Naive thymus-derived CD4-positive, alpha-beta T cell (primary cell): ENCODE data around the gene BCAT1. TPM values are rescaled to one million over a fixed set of nuclear protein-coding genes. Genes with fewer than 3 reads are reported as not detected.

Experiments used
- ATAC-seq: fragments of 150-1000 bp; cut with Tn5 transposase; 2 replicates; pipeline ENCODE4 v1.10.0; 2021; ENCODE audit warnings: mild to moderate bottlenecking, moderate library complexity
- CTCF ChIA-PET: fragments of 350-600 bp; sonication (Branson Sonifier 250); formaldehyde crosslinking; loops from one replicate; lab custom pipeline; 2021; ENCODE audit warnings: antibody characterized with exemption; lab: Charles Lee
- POLR2A ChIA-PET: fragments of 350-600 bp; sonication (Branson Sonifier 250); formaldehyde crosslinking; loops from one replicate; lab custom pipeline; 2021; ENCODE audit warnings: antibody characterized with exemption, inconsistent platforms; lab: Charles Lee
- DNase-seq, 9 donors: peaks; one replicate each; pipeline versions ENCODE4 v3.0.0 to v3.0.0-alpha.2; 2020 to 2022; ENCODE audit warnings: mixed read lengths in 1 of 9
- H3K27ac ChIP-seq: one replicate; pipeline ENCODE4 v1.7.0; 2013; ENCODE audit warnings: mild to moderate bottlenecking, low read depth, low read length, moderate library complexity
- H3K27me3 ChIP-seq, 2 donors: one replicate each; pipeline ENCODE4 v1.7.0; 2013; ENCODE audit warnings: low read length in 2 of 2, mild to moderate bottlenecking in 2 of 2, moderate library complexity in 2 of 2; ENCODE audit not compliant: control insufficient read depth in 2 of 2, insufficient read depth in 2 of 2
- H3K36me3 ChIP-seq, 3 experiments: 1 replicate in 2 of 3; 2 replicates in 1 of 3; pipeline ENCODE4 v1.7.0; 2013; ENCODE audit warnings: low read length in 3 of 3, mild to moderate bottlenecking in 3 of 3, moderate library complexity in 1 of 3; ENCODE audit not compliant: insufficient read depth in 3 of 3, control insufficient read depth in 2 of 3
- H3K4me1 ChIP-seq, 2 donors: one replicate each; pipeline ENCODE4 v1.7.0; 2013; ENCODE audit warnings: low read length in 2 of 2, mild to moderate bottlenecking in 2 of 2, moderate library complexity in 1 of 2; ENCODE audit not compliant: control insufficient read depth in 2 of 2, insufficient read depth in 2 of 2
- H3K4me3 ChIP-seq: 2 replicates; pipeline ENCODE4 v1.7.0; 2013; ENCODE audit warnings: mild to moderate bottlenecking, low read length
- H3K9me3 ChIP-seq, 3 experiments: 1 replicate in 2 of 3; 2 replicates in 1 of 3; pipeline ENCODE4 v1.7.0; 2013; ENCODE audit warnings: low read length in 3 of 3; ENCODE audit not compliant: control insufficient read depth in 2 of 3
- H3K27ac Mint-ChIP-seq, 9 donors: one replicate each; pipeline ENCODE4 v1.8.0; 2020 to 2022; ENCODE audit warnings: mixed read lengths in 9 of 9, mild to moderate bottlenecking in 8 of 9, moderate library complexity in 5 of 9, inconsistent platforms in 2 of 9
- H3K27me3 Mint-ChIP-seq, 5 donors: one replicate each; pipeline ENCODE4 v1.8.0; 2021 to 2022; ENCODE audit warnings: mixed read lengths in 5 of 5, mild to moderate bottlenecking in 1 of 5
- H3K36me3 Mint-ChIP-seq, 5 donors: one replicate each; pipeline ENCODE4 v1.8.0; 2020 to 2022; ENCODE audit warnings: mixed read lengths in 5 of 5, mild to moderate bottlenecking in 3 of 5, inconsistent platforms in 1 of 5
- H3K4me1 Mint-ChIP-seq, 7 donors: one replicate each; pipeline ENCODE4 v1.8.0; 2020 to 2022; ENCODE audit warnings: mixed read lengths in 7 of 7, mild to moderate bottlenecking in 3 of 7, inconsistent platforms in 1 of 7
- H3K4me3 Mint-ChIP-seq, 10 donors: one replicate each; pipeline ENCODE4 v1.8.0; 2020 to 2022; ENCODE audit warnings: mild to moderate bottlenecking in 10 of 10, mixed read lengths in 10 of 10, moderate library complexity in 6 of 10, inconsistent platforms in 2 of 10
- H3K9me3 Mint-ChIP-seq, 11 donors: one replicate each; pipeline ENCODE4 v1.8.0; 2020 to 2022; ENCODE audit warnings: mixed read lengths in 11 of 11, mild to moderate bottlenecking in 4 of 11, inconsistent platforms in 1 of 11, moderate library complexity in 1 of 11
- intact Hi-C, 2 donors: fragments of 100-400 bp; cut with micrococcal nuclease; formaldehyde crosslinking; loops; one replicate each; pipeline ENCODE4 v1.15.1; 2023
- polyA plus RNA-seq, 2 donors: library from polyadenylated mRNA; unstranded; fragments of 300-500 nt; fragmentation: Illumina TruSeq; gene quantifications; one replicate each; pipeline ENCODE4 v1.2.3, GENCODE V29; 2021
- total RNA-seq, 6 experiments: library from RNA in 5 of 6; stranded (reverse) in 5 of 6; gene quantifications; 1 replicate in 5 of 6; 2 replicates in 1 of 6; pipeline ENCODE4 v1.2.3 and lab custom pipeline; 2021 to 2026

Gene BCAT1
- total and polyA plus RNA-seq, 7 experiments from 2014 or later: 0.70 to 29.3 (median 1.1) TPM

DNA sequence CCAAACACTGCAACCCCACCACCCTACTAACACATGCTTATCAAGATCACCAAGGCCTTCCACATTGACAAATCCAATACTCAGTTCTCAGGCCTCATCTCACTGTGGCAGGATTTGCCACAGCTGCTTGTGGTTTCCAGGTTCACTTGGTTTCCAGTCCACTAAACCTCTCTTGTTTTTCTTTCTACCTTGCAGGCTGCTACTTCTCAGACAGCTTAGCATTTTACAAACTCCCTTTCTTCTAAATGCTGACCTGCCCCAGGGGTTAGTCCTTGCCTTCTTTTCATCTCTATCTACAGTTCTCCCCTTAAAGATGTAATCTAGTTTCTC, 84.1 kb downstream of the BCAT1 start:
- POLR2A ChIA-PET: no interaction called here
- Mint-ChIP-seq H3K27ac (no peak overlapping the region), H3K9me3 (peaks cover 0 to 9% (median under 1%) of the 10 kb centered on the region in 11 donors), H3K36me3 (peaks cover 0 to 23% (median 0%) of the 10 kb centered on the region in 5 donors), H3K27me3 (peaks cover 0 to 15% (median 0%) of the 10 kb centered on the region in 5 donors), H3K4me1 (peaks cover 0 to 23% (median 0%) of the 10 kb centered on the region in 7 donors), H3K4me3 (no peak overlapping the region)
- Histone ChIP-seq H3K4me3 (no peak overlapping the region), H3K27me3 (no peaks in the 10 kb centered on the region), H3K4me1 (no peaks in the 10 kb centered on the region), H3K9me3 (no peaks in the 10 kb centered on the region), H3K27ac (no peak overlapping the region), H3K36me3 (no peaks in the 10 kb centered on the region)
- intact Hi-C loops: no loop called here
- ATAC-seq (no peak), DNase-seq (no peak)
- CTCF ChIA-PET: no interaction called here

DNA sequence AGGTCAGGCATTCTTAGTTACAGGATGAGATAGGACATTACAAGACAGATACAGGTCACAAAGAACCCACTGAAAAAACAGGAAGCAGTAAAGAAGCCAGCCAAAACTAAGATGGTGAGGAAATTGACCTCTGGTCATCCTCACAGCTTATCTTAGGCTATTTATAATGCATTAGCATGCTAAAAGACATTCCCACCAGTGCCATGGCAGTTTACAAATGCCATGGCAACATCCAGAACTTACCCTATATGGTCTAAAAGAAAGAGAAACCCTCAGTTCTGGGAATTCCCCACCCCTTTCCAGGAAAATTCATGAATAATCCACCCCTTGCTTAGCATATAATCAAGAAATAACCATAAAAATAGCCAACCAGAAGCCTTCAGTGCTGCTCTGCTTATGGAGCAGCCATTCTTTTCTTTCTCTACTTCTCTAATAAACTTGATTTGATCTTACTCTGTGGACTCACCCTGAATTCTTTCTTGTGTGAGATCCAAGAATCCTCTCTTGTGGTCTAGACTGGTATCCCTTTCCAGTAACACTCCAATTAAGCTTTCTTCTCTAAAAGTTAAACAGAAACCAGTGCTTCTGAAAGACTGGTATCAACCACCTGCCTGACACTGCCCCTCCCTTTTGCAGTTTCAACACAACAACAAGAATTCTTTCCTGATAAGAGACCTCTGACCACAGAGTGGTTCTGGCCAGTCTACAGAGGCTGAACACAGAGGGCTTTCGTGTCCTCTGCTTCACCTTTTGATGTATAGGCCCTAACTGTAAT, 86.9 kb downstream of the BCAT1 start:
- ChIA-PET POLR2A (no interaction called here), CTCF (no interaction called here)
- peak overlapping the region in 1 of 9 donors; percentile 31 for H3K27ac Mint-ChIP-seq

DNA sequence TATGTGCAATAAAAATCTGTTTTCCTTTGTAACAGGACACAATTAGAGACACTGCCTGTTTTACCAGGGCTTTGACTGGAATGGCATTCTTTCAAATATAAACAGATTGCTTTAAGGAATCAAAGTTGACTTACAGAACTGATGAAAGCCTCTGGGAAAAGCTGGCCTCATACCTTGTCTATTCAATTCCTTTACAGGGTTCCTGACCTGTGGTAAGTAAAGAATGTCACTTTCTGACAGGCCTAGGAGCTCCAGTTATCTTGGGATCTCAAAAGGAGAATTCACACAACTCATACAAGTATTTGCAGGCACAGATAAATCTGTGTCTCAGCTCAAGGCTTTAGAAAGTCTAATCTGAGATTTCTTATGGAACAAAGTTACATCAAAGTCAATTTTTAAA, 88.4 kb downstream of the BCAT1 start:
- peaks cover 0 to 15% (median 3%) of the 10 kb centered on the region in 11 donors for H3K9me3 Mint-ChIP-seq
- POLR2A ChIA-PET: no interaction called here
- peaks cover 0 to 8% (median 0%) of the 10 kb centered on the region in 5 donors for H3K27me3 Mint-ChIP-seq
- no peaks in the 10 kb centered on the region for H3K9me3 ChIP-seq
- CTCF ChIA-PET: no interaction called here
- ATAC-seq (no peak), DNase-seq (no peak)
- peaks cover 0 to 22% (median 0%) of the 10 kb centered on the region in 5 donors for H3K36me3 Mint-ChIP-seq
- H3K4me3 Mint-ChIP-seq: no peak overlapping the region
- H3K27me3 ChIP-seq: no peaks in the 10 kb centered on the region
- H3K27ac Mint-ChIP-seq: no peak overlapping the region
- H3K27ac ChIP-seq: no peak overlapping the region
- H3K4me1 Mint-ChIP-seq: peaks cover 0 to 23% (median 0%) of the 10 kb centered on the region in 7 donors
- H3K36me3 ChIP-seq: no peaks in the 10 kb centered on the region
- no peak overlapping the region for H3K4me3 ChIP-seq
- intact Hi-C loops: no loop called here
- H3K4me1 ChIP-seq: no peaks in the 10 kb centered on the region

More for the DNA sequence above, 86.9 kb downstream of the BCAT1 start:
- Histone ChIP-seq H3K4me1 (no peaks in the 10 kb centered on the region), H3K36me3 (no peaks in the 10 kb centered on the region), H3K27me3 (no peaks in the 10 kb centered on the region), H3K9me3 (no peaks in the 10 kb centered on the region), H3K27ac (no peak overlapping the region), H3K4me3 (no peak overlapping the region)
- peaks cover 0 to 24% (median 0%) of the 10 kb centered on the region in 5 donors for H3K36me3 Mint-ChIP-seq
- peaks cover 0 to 23% (median 0%) of the 10 kb centered on the region in 7 donors for H3K4me1 Mint-ChIP-seq
- intact Hi-C loops: no loop called here
- H3K27me3 Mint-ChIP-seq: peaks cover 0 to 8% (median 0%) of the 10 kb centered on the region in 5 donors
- DNase-seq (no peak), ATAC-seq (peak; percentile 41)
- no peak overlapping the region for H3K4me3 Mint-ChIP-seq
- H3K9me3 Mint-ChIP-seq: peaks cover 0 to 15% (median 2%) of the 10 kb centered on the region in 11 donors

DNA sequence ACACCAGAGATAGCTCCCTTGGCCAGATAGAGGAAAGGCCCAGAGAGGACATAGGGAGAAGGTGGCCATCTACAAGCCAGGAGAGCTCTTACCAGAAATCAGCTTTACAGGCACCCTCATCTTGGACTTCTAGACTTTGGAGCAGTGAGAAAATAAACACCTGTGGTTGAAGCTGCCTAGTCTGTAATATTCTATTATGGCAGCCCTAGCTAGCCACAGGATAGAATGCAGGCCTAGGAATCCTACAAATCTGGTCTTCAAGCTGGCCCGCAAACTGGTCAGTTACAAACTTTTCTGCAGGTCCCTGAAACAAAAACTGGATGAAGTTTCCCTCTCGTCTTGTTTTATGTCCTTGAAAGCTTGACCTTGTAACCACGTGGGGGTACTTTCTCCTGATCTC, 92.4 kb downstream of the BCAT1 start:
- Mint-ChIP-seq H3K27ac (no peak overlapping the region), H3K9me3 (peaks cover 0 to 14% (median 3%) of the 10 kb centered on the region in 11 donors), H3K4me1 (peaks cover 0 to 3% (median 0%) of the 10 kb centered on the region in 7 donors), H3K27me3 (peaks cover 0 to 8% (median 0%) of the 10 kb centered on the region in 5 donors), H3K36me3 (peaks cover 0 to 15% (median 0%) of the 10 kb centered on the region in 5 donors), H3K4me3 (no peak overlapping the region)
- Histone ChIP-seq H3K27me3 (no peaks in the 10 kb centered on the region), H3K4me1 (no peaks in the 10 kb centered on the region), H3K36me3 (no peaks in the 10 kb centered on the region), H3K4me3 (no peak overlapping the region), H3K9me3 (no peaks in the 10 kb centered on the region), H3K27ac (no peak overlapping the region)
- intact Hi-C loops: no loop called here
- ChIA-PET POLR2A (no interaction called here), CTCF (no interaction called here)
- no peak for DNase-seq
- no peak for ATAC-seq

DNA sequence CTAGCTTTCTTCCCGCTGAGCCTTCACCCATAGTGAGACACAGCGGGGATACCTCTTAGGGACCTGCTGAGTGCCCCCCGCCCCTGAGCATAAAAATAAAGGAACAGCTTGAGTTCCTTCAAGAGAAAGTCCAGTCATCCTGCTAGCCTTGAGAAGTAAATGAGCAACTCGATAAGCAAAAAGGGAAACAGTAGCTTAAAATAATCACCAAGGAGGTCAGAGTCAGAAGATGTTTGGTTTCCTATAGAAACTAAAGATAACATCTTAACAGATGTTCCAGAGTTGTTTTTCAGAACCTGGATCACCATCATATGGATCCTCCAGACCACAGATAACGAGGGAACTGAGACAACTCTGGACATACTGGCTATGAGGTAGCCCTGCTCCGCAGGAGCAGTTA, 94.0 kb downstream of the BCAT1 start:
- Histone ChIP-seq H3K4me1 (no peaks in the 10 kb centered on the region), H3K9me3 (no peaks in the 10 kb centered on the region), H3K27me3 (no peaks in the 10 kb centered on the region), H3K36me3 (no peaks in the 10 kb centered on the region), H3K4me3 (no peak overlapping the region), H3K27ac (no peak overlapping the region)
- DNase-seq: no peak
- H3K27ac Mint-ChIP-seq: no peak overlapping the region
- ChIA-PET CTCF (interaction anchor here (0.5 kb wide), 1 partner anchor 275 kb away, joined by 3 read pairs; no protein-coding TSS in a partner anchor), POLR2A (no interaction called here)
- intact Hi-C loops: loop anchor here in 1 of 2 donors (5.0 kb wide), 1 partner anchor 47 kb away; no protein-coding TSS in a partner anchor
- peaks cover 0 to 3% (median 0%) of the 10 kb centered on the region in 7 donors for H3K4me1 Mint-ChIP-seq
- no peak overlapping the region for H3K4me3 Mint-ChIP-seq
- ATAC-seq: no peak
- peaks cover 0 to 11% (median 3%) of the 10 kb centered on the region in 11 donors for H3K9me3 Mint-ChIP-seq
- peaks cover 0 to 9% (median 4%) of the 10 kb centered on the region in 5 donors for H3K27me3 Mint-ChIP-seq
- H3K36me3 Mint-ChIP-seq: peaks cover 0 to 15% (median 0%) of the 10 kb centered on the region in 5 donors

DNA sequence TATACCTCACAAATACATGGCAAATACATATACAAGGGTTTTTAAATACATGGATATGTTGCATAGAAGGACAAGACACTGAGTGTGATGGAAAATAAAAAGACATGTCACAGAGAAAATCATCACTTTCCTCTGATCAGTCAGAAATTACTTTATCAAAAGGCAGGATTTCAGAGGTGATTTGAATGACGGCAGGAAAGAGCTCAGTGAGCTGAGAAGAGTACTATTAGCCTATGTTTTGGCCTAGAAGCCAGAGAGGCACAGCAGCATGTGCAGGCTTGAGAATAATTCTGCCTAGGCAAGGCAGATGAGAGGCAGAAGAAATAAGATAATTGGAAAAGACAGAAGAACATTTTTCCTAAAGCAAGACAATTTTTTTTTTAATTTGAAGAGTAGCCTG, 94.9 kb downstream of the BCAT1 start:
- no peaks in the 10 kb centered on the region for H3K27me3 ChIP-seq
- H3K9me3 ChIP-seq: no peaks in the 10 kb centered on the region
- H3K4me1 Mint-ChIP-seq: peaks cover 0 to 3% (median 0%) of the 10 kb centered on the region in 7 donors
- peak overlapping the region in 1 of 9 donors; percentile 47 for H3K27ac Mint-ChIP-seq
- H3K27me3 Mint-ChIP-seq: peaks cover 0 to 9% (median 4%) of the 10 kb centered on the region in 5 donors
- H3K4me3 ChIP-seq: no peak overlapping the region
- H3K27ac ChIP-seq: no peak overlapping the region
- no peak overlapping the region for H3K4me3 Mint-ChIP-seq
- intact Hi-C loops: loop anchor here in 1 of 2 donors (5.0 kb wide), 1 partner anchor 48 kb away; no protein-coding TSS in a partner anchor
- DNase-seq (no peak), ATAC-seq (no peak)
- peaks cover 0 to 6% (median 2%) of the 10 kb centered on the region in 11 donors for H3K9me3 Mint-ChIP-seq
- no peaks in the 10 kb centered on the region for H3K4me1 ChIP-seq
- POLR2A ChIA-PET: no interaction called here
- CTCF ChIA-PET: interaction anchor here (0.6 kb wide), 1 partner anchor 536 kb away, joined by 3 read pairs; no protein-coding TSS in a partner anchor
- H3K36me3 ChIP-seq: no peaks in the 10 kb centered on the region
- H3K36me3 Mint-ChIP-seq: peaks cover 0 to 10% (median 0%) of the 10 kb centered on the region in 5 donors
